Thymus (tissue), 11 donors: ENCODE results near the gene SLC2A5. TPM values are rescaled to one million over a fixed set of nuclear protein-coding genes. Genes with fewer than 3 reads are reported as not detected.

Experiments used
- DNase-seq, 9 donors: peaks; one replicate each; pipeline ENCODE4 v3.0.0-alpha.2; 2013; ENCODE audit warnings: low spot score in 9 of 9, low read depth in 6 of 9, missing footprints in 1 of 9
- H3K27ac ChIP-seq, 2 donors: one replicate each; pipeline ENCODE4 v1.5.1; 2013; ENCODE audit warnings: control low read depth in 1 of 2, low read depth in 1 of 2, low read length in 1 of 2, mild to moderate bottlenecking in 1 of 2, moderate library complexity in 1 of 2
- H3K27me3 ChIP-seq, 2 donors: one replicate each; pipeline ENCODE4 v1.5.1; 2013; ENCODE audit warnings: low read length in 1 of 2; ENCODE audit not compliant: control insufficient read depth in 2 of 2, insufficient read depth in 1 of 2
- H3K36me3 ChIP-seq, 2 donors: one replicate each; pipeline ENCODE4 v1.5.1; 2013; ENCODE audit warnings: low read length in 1 of 2, mild to moderate bottlenecking in 1 of 2, moderate library complexity in 1 of 2; ENCODE audit not compliant: control insufficient read depth in 2 of 2, insufficient read depth in 2 of 2
- H3K4me1 ChIP-seq, 2 donors: one replicate each; pipeline ENCODE4 v1.5.1; 2013; ENCODE audit warnings: low read length in 2 of 2; ENCODE audit not compliant: control insufficient read depth in 2 of 2, insufficient read depth in 2 of 2
- H3K4me3 ChIP-seq, 2 donors: one replicate each; pipeline ENCODE4 v1.5.1; 2013; ENCODE audit warnings: low read length in 2 of 2, control low read depth in 1 of 2, mild to moderate bottlenecking in 1 of 2
- H3K9me3 ChIP-seq, 2 donors: one replicate each; pipeline ENCODE4 v1.5.1; 2013; ENCODE audit warnings: low read length in 1 of 2, mild to moderate bottlenecking in 1 of 2; ENCODE audit not compliant: control insufficient read depth in 2 of 2, insufficient read depth in 1 of 2
- WGBS: extraction: QIAGEN DNeasy Blood & Tissue Kit; methylation state at CpG from one replicate; pipeline ENCODE4 v1.1.7; 2013; 5-methylcytosine and 5-hydroxymethylcytosine counted together
- polyA plus RNA-seq: library from polyadenylated mRNA; stranded (reverse); fragments of 200-250 nt; gene quantifications from one replicate; pipeline ENCODE4 v1.2.3, GENCODE V29; 2013
- total RNA-seq: library from RNA; stranded (reverse); fragments of 120-200 nt; gene quantifications from one replicate; pipeline ENCODE4 v1.2.4, GENCODE V29; 2013
- donor health status: healthy.

The SLC2A5 gene
- total and polyA plus RNA-seq, 2 donors = 1.5 to 6.8 TPM

DNA sequence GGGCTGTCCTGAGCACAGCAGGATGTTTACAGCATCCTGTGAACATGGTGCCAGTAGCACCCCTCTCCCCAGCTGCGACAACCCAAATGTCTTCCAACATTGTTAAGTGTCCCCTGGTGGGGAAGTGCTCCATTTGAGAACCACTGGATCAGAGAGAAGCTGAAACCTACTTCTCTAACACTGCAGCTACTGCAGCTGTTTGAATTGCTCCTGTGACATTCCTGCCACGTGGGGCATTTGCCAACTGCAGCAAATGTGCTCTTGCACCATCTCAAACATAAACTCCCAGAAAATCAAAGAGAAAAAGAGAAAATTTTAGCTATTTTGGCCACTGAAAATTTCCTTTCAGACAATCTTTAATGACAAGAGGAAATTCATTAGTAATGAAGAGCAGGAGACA lies 11.0 kb downstream of the SLC2A5 start:
- H3K4me3 ChIP-seq = no peak overlapping the region
- no peaks in the 10 kb centered on the region for H3K36me3 ChIP-seq
- 92% methylated on average over 2 of the region's 2 CpGs for WGBS
- no peaks in the 10 kb centered on the region for H3K27me3 ChIP-seq
- no peak overlapping the region for H3K27ac ChIP-seq
- H3K9me3 ChIP-seq = no peaks in the 10 kb centered on the region
- no peak for DNase-seq
- no peaks in the 10 kb centered on the region for H3K4me1 ChIP-seq

DNA sequence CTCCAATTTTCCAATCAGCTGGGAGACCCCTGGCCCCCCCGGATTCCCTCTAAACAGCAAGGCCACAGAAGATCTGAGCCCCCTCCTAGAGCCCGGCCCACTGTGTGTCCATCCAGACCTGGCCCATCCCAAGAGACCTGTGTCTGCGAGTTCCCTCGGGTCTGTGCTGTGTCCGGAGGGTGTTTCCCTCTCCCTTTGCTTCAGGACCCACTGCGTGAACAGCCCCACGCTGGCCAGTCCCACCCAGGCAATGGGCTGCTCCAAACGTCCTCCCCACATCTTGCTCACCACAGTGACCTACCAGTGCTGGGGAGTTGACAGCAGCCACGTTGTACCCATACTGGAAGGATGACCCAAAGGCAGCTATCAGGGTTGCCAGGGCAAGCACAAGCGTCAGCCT lies 11.6 kb downstream of the SLC2A5 start:
- no peaks in the 10 kb centered on the region for H3K9me3 ChIP-seq
- DNase-seq = no peak
- H3K4me3 ChIP-seq = no peak overlapping the region
- no peaks in the 10 kb centered on the region for H3K27me3 ChIP-seq
- no peak overlapping the region for H3K27ac ChIP-seq
- 97% methylated on average over 10 of the region's 10 CpGs for WGBS
- no peaks in the 10 kb centered on the region for H3K4me1 ChIP-seq
- no peaks in the 10 kb centered on the region for H3K36me3 ChIP-seq

DNA sequence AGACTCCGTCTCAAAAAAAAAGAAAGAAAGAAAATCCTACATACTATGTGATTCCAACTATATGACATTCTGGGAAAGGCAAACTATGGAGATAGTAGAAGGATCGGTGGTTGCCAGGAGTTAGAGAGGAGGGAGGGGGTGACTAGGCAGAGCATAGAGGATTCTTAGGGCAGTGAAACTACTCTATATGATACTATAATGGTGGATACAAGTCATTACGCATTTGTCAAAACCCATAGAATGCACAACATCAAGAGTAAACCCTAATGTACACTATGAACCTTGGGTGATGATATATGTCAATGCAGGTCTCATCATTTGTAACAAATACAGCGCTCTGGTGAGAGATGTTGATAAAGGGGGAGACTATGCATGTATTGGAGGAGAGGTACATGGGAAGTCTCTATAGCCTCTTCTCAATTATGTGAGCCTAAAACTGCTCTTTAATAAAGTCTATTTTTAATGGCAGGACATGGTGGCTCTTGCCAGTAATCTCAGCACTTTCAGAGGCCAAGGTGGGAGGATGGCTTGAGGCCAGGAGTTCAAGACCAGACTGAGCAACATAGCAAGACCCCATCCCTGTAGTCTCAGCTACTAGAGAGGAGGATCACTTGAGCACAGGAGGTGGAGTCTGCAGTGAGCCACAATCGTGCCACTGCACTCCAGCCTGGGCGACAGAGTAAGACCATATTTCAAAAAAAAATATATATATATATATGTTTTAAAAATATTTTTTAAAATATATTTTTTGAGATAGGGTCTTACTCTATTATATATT lies 17.0 kb downstream of the SLC2A5 start:
- H3K9me3 ChIP-seq = no peaks in the 10 kb centered on the region
- no peak overlapping the region for H3K27ac ChIP-seq
- DNase-seq = no peak
- H3K4me3 ChIP-seq = no peak overlapping the region
- no peaks in the 10 kb centered on the region for H3K27me3 ChIP-seq
- WGBS = 98% methylated on average over 6 of the region's 6 CpGs
- H3K36me3 ChIP-seq = no peaks in the 10 kb centered on the region
- no peaks in the 10 kb centered on the region for H3K4me1 ChIP-seq

DNA sequence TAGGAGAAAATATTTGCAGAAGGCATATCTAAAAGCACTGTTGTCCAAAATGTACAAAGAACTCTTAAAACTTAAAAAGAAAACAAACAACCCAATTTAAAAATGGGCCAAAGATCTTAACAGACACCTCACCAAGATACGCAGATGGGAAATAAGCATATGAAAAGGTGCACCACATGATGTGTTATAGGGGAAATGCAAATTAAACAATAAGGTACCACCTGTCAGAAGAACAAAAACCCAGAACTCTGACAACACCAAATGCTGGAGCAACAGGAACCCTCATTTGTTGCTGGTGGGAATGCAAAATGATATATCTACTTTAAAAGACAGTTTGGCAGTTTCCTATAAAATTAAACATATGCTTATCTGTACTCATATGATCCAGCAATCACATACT lies 18.1 kb downstream of the SLC2A5 start:
- Histone ChIP-seq H3K4me3 (no peak overlapping the region), H3K9me3 (no peaks in the 10 kb centered on the region), H3K4me1 (no peaks in the 10 kb centered on the region), H3K27ac (no peak overlapping the region), H3K27me3 (no peaks in the 10 kb centered on the region), H3K36me3 (no peaks in the 10 kb centered on the region)
- 92% methylated on average over 1 of the region's 1 CpG for WGBS
- no peak for DNase-seq

DNA sequence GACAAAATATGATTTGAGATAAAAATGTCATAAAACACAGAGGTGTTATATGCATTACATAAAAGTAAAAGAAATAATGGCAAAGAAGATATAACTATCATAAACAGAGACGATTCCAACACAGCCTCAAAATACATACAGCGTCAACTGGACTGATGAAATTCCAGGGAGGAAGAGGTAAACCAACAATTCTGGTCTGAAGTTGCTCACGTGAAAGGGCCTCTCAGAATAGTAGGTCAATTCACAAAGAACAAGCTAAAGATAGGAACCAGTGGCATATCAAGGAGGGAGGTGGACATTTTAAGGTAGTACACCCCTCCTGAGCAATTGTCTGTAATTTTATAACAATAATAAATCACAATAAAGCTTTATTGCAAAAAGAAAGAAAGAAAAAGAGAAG lies 18.6 kb downstream of the SLC2A5 start:
- H3K4me1 ChIP-seq = no peaks in the 10 kb centered on the region
- WGBS = 92% methylated on average over 3 of the region's 3 CpGs
- H3K9me3 ChIP-seq = no peaks in the 10 kb centered on the region
- no peak overlapping the region for H3K4me3 ChIP-seq
- DNase-seq = no peak
- H3K27me3 ChIP-seq = no peaks in the 10 kb centered on the region
- H3K36me3 ChIP-seq = no peaks in the 10 kb centered on the region
- H3K27ac ChIP-seq = no peak overlapping the region

DNA sequence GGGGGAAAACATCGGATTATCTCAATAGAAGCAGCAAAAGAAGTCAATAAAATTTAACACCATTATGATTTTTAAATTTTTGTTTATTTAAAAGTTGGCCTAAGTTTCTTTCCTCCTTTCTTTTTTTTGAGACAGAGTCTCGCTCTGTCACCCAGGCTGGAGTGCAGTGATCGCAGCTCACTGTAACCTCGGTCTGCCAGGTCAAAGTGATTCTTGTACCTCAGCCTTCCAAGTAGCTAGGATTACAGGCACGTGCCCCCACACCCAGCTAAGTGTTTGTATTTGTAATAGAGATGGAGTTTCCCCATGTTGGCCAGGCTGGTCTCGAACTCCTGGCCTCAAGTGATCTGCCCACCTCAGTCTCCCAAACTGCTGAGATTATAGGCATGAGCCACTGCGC lies 20.9 kb downstream of the SLC2A5 start:
- no peak for DNase-seq
- Histone ChIP-seq H3K9me3 (no peaks in the 10 kb centered on the region), H3K4me1 (no peaks in the 10 kb centered on the region), H3K4me3 (no peak overlapping the region), H3K27me3 (no peaks in the 10 kb centered on the region), H3K27ac (no peak overlapping the region), H3K36me3 (no peaks in the 10 kb centered on the region)
- 89% methylated on average over 7 of the region's 7 CpGs for WGBS

DNA sequence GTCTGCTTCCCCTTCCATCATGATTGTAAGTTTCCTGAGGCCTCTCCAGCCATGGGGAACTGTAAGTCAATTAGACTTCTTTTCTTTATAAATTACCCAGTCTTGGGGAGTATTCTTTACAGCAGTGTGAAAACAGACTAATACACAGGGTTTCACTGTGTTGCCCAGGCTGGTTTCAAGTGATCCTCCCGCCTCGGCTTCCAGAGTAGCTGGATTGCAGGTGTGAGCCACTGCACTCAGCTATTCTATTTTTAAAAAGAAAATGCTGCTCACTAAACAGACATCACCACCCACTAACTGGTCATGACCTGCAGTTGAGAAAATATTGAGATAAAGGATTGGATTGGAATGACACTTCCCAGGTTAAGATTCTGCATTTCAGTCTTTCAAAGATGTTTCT lies 22.4 kb downstream of the SLC2A5 start:
- Histone ChIP-seq H3K27me3 (no peaks in the 10 kb centered on the region), H3K9me3 (no peaks in the 10 kb centered on the region), H3K4me3 (no peak overlapping the region), H3K36me3 (no peaks in the 10 kb centered on the region), H3K4me1 (no peaks in the 10 kb centered on the region), H3K27ac (no peak overlapping the region)
- 96% methylated on average over 2 of the region's 2 CpGs for WGBS
- no peak for DNase-seq

DNA sequence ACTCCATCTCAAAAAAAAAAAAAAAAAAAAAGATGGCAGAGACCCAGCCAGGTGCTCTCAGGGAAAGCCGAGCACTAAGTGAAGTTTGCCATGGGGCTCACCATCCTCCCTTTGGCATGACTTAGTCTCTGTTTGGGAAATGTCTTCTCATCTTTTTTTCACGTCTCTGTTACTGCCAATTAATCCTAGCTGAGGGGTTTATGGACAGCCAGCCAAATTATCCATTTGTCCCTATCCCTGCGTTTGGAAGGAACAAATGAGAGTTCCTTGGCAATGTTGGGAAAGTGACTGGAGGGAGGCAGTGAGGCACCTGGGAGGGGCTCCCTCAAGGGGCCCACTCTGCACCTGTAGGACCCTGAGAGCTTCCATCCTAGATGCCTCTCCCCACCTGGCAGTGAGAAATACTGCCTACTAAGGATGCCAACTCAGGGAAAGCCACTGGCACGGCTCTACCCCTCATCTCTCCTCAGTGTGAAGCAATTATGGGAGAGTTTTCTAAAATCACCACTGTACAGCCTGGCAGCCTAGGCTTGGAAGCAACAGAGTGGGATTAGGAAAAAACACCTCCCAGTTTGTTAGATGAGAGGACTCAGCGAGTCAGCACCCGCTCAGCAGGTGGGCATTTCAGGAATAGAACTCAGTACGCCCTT lies 23.4 kb downstream of the SLC2A5 start:
- DNase-seq = no peak
- Histone ChIP-seq H3K27me3 (no peaks in the 10 kb centered on the region), H3K4me1 (no peaks in the 10 kb centered on the region), H3K36me3 (no peaks in the 10 kb centered on the region), H3K27ac (no peak overlapping the region), H3K9me3 (no peaks in the 10 kb centered on the region), H3K4me3 (no peak overlapping the region)
- WGBS = 97% methylated on average over 7 of the region's 7 CpGs

DNA sequence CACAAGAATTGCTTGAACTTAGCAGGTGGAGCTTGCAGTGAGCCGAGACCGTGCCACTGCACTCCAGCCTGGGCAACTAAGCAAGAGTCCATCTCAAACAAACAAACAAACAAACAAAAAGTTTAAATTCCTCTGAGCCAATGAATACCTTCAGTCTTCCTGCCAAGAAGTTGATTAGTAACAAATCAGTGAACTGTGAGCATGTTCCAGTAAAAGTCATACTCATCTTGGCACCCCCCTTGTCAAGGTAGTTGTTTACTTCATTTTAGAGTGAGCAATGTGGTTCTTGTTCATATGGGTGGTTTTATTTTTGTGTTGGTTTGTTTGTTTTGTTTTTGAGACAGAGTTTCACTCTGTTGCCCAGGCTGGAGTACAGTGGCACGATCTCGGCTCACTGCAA lies 25.2 kb downstream of the SLC2A5 start:
- Histone ChIP-seq H3K27me3 (no peaks in the 10 kb centered on the region), H3K4me1 (no peaks in the 10 kb centered on the region), H3K9me3 (no peaks in the 10 kb centered on the region), H3K36me3 (no peaks in the 10 kb centered on the region), H3K27ac (no peak overlapping the region), H3K4me3 (no peak overlapping the region)
- no peak for DNase-seq
- 96% methylated on average over 4 of the region's 4 CpGs for WGBS
